Kidney (tissue), 14 donors: Measurements from ENCODE around the gene HACD4. TPM values are rescaled to one million over a fixed set of nuclear protein-coding genes. Genes with fewer than 3 reads are reported as not detected.

Experiments
- DNase-seq, 5 donors: peaks; one replicate each; pipeline ENCODE4 v3.0.0-alpha.2; 2013 to 2020
- FAIRE-seq: peaks from 2 replicates; lab custom pipeline; 2012; peaks lifted over from hg19 to GRCh38; lab: Jason Lieb, UNC
- H3K27ac ChIP-seq, 2 donors: one replicate each; pipeline ENCODE4 v1.7.0; 2013; ENCODE audit warnings: low read depth in 2 of 2, low read length in 2 of 2, inconsistent platforms in 1 of 2
- H3K27me3 ChIP-seq: one replicate; pipeline ENCODE4 v1.7.1; 2013; ENCODE audit warnings: low read length, inconsistent platforms; ENCODE audit not compliant: control insufficient read depth, insufficient read depth
- H3K36me3 ChIP-seq, 3 donors: one replicate each; pipeline versions ENCODE4 v1.7.0 to v1.7.1; 2013; ENCODE audit warnings: low read length in 3 of 3, control low read depth in 1 of 3, inconsistent platforms in 1 of 3; ENCODE audit not compliant: insufficient read depth in 3 of 3, control insufficient read depth in 2 of 3
- H3K4me1 ChIP-seq, 3 donors: one replicate each; pipeline versions ENCODE4 v1.7.0 to v1.7.1; 2013; ENCODE audit warnings: low read length in 3 of 3, inconsistent platforms in 1 of 3, low read depth in 1 of 3; ENCODE audit not compliant: control insufficient read depth in 2 of 3, insufficient read depth in 2 of 3
- H3K4me3 ChIP-seq, 3 donors: one replicate each; pipeline versions ENCODE4 v1.7.0 to v1.8.1; 2013; ENCODE audit warnings: low read length in 3 of 3, control low read depth in 1 of 3, inconsistent platforms in 1 of 3
- H3K9ac ChIP-seq, 3 donors: one replicate each; pipeline versions ENCODE4 v1.7.0 to v1.7.1; 2013; ENCODE audit warnings: low read length in 3 of 3, control low read depth in 1 of 3, inconsistent platforms in 1 of 3
- H3K9me3 ChIP-seq, 3 donors: one replicate each; pipeline versions ENCODE4 v1.7.0 to v1.7.1; 2013; ENCODE audit warnings: low read length in 3 of 3, control low read depth in 1 of 3, inconsistent platforms in 1 of 3; ENCODE audit not compliant: control insufficient read depth in 2 of 3, insufficient read depth in 1 of 3
- CTCF ChIP-seq: IDR thresholded peaks from 3 replicates; pipeline ENCODE4 v1.5.1; 2012; ENCODE audit warnings: mild to moderate bottlenecking, moderate library complexity, borderline replicate concordance; ENCODE audit not compliant: insufficient read depth; ENCODE audit errors: extremely low read depth
- intact Hi-C: fragments of 100-400 bp; cut with DNase I; formaldehyde crosslinking; loops from one replicate; pipeline ENCODE4 v1.11.1; 2022
- polyA plus RNA-seq: library from polyadenylated mRNA; stranded (reverse); fragments of 350-450 nt; fragmentation: Illumina TruSeq; extraction: RNeasy Lipid Tissue Mini Kit (QIAGEN cat#74804); gene quantifications from one replicate; pipeline ENCODE4 v1.2.3, GENCODE V29; 2014; ENCODE audit warnings: low read depth, low replicate concordance; ENCODE audit not compliant: insufficient read depth
- total RNA-seq: library from RNA; stranded (reverse); fragmentation: NEBNext Ultra II Directional; extraction: Animal tissue kit (Norgen Biotek cat#: 25700); gene quantifications from one replicate; pipeline ENCODE4 v1.2.1, GENCODE V29; 2021
- donor health status: control.
- donor health status: control.
- donor health status: control.
- donor health status: control.
- donor health status: control.
- donor health status: DM: yes; HTN: yes; CAD: no.
- donor health status: Normal renal cell carcinoma (clear cell type).

HACD4 gene
- total and polyA plus RNA-seq, 2 donors from 2014 or later, result 1.3 to 2.9 TPM

- H3K36me3 ChIP-seq, result no peaks in the 10 kb centered on the region
- H3K9ac ChIP-seq, result no peak overlapping the region
- FAIRE-seq (no peak), DNase-seq (no peak)
- H3K4me1 ChIP-seq, result no peaks in the 10 kb centered on the region
- H3K27me3 ChIP-seq, result no peaks in the 10 kb centered on the region
- no peak overlapping the region for H3K4me3 ChIP-seq
- TF ChIP-seq CTCF, result no peak
- no peak overlapping the region for H3K27ac ChIP-seq
- intact Hi-C loops, result no loop called here
- no peaks in the 10 kb centered on the region for H3K9me3 ChIP-seq
Measured at GRCh38 chr9:21002040-21002439, 29.4 kb downstream of the HACD4 start.

GRCh38 chr9:21001581-21001980 lies 29.9 kb downstream of the HACD4 start:
- TF ChIP-seq CTCF, result no peak
- FAIRE-seq (no peak), DNase-seq (no peak)
- Histone ChIP-seq H3K36me3 (no peaks in the 10 kb centered on the region), H3K4me3 (no peak overlapping the region), H3K9ac (no peak overlapping the region), H3K9me3 (no peaks in the 10 kb centered on the region), H3K27me3 (no peaks in the 10 kb centered on the region), H3K27ac (no peak overlapping the region), H3K4me1 (no peaks in the 10 kb centered on the region)
- intact Hi-C loops, result no loop called here

- DNase-seq (no peak), FAIRE-seq (no peak)
- Histone ChIP-seq H3K36me3 (no peaks in the 10 kb centered on the region), H3K27me3 (no peaks in the 10 kb centered on the region), H3K9ac (no peak overlapping the region), H3K4me3 (no peak overlapping the region), H3K9me3 (no peaks in the 10 kb centered on the region), H3K4me1 (no peaks in the 10 kb centered on the region), H3K27ac (no peak overlapping the region)
- TF ChIP-seq CTCF, result no peak
- intact Hi-C loops, result no loop called here
Measured at GRCh38 chr9:20997503-20998076, 33.9 kb downstream of the HACD4 start.

GRCh38 chr9:20996809-20997208 lies 34.6 kb downstream of the HACD4 start:
- FAIRE-seq, result no peak
- Histone ChIP-seq H3K36me3 (no peaks in the 10 kb centered on the region), H3K9me3 (no peaks in the 10 kb centered on the region), H3K27me3 (no peaks in the 10 kb centered on the region), H3K9ac (no peak overlapping the region), H3K4me3 (no peak overlapping the region), H3K4me1 (no peaks in the 10 kb centered on the region), H3K27ac (no peak overlapping the region)
- DNase-seq, result no peak
- no peak for TF ChIP-seq CTCF
- intact Hi-C loops, result no loop called here
